ENCODE measurements around the gene MYO5A.

MYO5A gene

DNA sequence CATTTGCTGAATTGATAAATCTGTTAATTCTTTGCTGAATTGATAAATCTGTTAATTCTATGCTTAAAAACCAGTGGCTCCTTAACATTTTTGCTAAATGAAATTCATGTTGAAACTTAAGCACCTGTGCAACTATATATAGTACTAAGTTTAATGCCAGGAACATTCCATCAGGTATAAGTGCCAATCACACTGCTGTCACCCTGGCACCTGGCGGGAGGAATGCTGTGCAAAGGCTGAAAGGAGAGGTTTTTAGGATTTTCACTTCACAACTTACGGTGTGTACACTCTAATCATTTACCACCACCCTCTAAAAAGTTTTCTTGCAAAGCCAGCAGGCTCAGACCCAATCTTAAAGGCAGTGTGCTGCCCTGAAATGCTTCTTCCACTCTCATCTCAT is 199.5 kb downstream of the MYO5A start:
- Histone ChIP-seq H4K20me1 (ENCODE audit: low read depth, low read length) (no peaks in the 10 kb centered on the region), H3K4me2 (ENCODE audit: low read depth, low read length, poor library complexity, severe bottlenecking) (no peak overlapping the region), H3K9ac (ENCODE audit: low read length) (no peak overlapping the region), H3F3A (ENCODE audit: insufficient read depth) (no peaks in the 10 kb centered on the region), H3K79me2 (ENCODE audit: insufficient read depth, low read length) (no peaks in the 10 kb centered on the region), H3K9me2 (replicated peaks; ENCODE audit: insufficient read depth, low read length) (no peaks in the 10 kb centered on the region), H3K27ac (ENCODE audit: low read depth, low read length) (no peak overlapping the region), H3K4me3 (ENCODE audit: insufficient read depth, low read length, poor library complexity, severe bottlenecking) (no peak overlapping the region), H3K36me3 (ENCODE audit: low read length) (no peaks in the 10 kb centered on the region), H3K9me3 (ENCODE audit: insufficient read depth, low read length) (no peaks in the 10 kb centered on the region), H3K27me3 (ENCODE audit: low read length) (no peaks in the 10 kb centered on the region), H2AFZ (ENCODE audit: low read depth, low read length, severe bottlenecking) (no peak overlapping the region)
- TF ChIP-seq, protein P1, sequence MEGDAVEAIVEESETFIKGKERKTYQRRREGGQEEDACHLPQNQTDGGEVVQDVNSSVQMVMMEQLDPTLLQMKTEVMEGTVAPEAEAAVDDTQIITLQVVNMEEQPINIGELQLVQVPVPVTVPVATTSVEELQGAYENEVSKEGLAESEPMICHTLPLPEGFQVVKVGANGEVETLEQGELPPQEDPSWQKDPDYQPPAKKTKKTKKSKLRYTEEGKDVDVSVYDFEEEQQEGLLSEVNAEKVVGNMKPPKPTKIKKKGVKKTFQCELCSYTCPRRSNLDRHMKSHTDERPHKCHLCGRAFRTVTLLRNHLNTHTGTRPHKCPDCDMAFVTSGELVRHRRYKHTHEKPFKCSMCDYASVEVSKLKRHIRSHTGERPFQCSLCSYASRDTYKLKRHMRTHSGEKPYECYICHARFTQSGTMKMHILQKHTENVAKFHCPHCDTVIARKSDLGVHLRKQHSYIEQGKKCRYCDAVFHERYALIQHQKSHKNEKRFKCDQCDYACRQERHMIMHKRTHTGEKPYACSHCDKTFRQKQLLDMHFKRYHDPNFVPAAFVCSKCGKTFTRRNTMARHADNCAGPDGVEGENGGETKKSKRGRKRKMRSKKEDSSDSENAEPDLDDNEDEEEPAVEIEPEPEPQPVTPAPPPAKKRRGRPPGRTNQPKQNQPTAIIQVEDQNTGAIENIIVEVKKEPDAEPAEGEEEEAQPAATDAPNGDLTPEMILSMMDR (IDR thresholded peaks at IDR 0.05; ENCODE audit: insufficient read depth, low read length, poor library complexity, severe bottlenecking): no peak
- no peak for TF ChIP-seq EZH2phosphoT487 (conservative IDR thresholded peaks at IDR 0.05; ENCODE audit: low read length)

DNA sequence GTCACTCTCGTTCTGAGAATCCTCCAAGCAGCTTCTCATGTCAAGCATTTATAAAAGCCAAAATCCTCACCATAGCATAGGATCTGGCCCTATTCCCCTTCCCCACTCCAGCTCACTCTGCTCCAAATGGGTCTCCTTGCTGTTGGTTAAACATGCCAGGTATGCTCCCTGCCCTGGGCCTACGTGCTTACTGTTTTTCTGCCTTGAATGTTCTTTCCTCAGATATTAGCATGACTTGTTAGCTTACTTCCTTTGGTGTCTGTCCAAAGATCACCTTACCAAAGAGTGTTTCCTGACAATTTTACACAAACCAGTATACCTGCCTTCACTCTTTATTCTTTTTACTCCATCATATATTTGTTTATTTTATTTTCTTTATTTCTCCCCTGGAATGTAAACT is 200.0 kb downstream of the MYO5A start:
- H3K4me3 ChIP-seq (ENCODE audit: insufficient read depth, low read length, poor library complexity, severe bottlenecking): no peak overlapping the region
- no peaks in the 10 kb centered on the region for H3K36me3 ChIP-seq (ENCODE audit: low read length)
- H3K9ac ChIP-seq (ENCODE audit: low read length): no peak overlapping the region
- H3K4me2 ChIP-seq (ENCODE audit: low read depth, low read length, poor library complexity, severe bottlenecking): no peak overlapping the region
- no peaks in the 10 kb centered on the region for H3K79me2 ChIP-seq (ENCODE audit: insufficient read depth, low read length)
- H3K9me2 ChIP-seq (replicated peaks; ENCODE audit: insufficient read depth, low read length): no peaks in the 10 kb centered on the region
- no peaks in the 10 kb centered on the region for H3K27me3 ChIP-seq (ENCODE audit: low read length)
- no peak overlapping the region for H2AFZ ChIP-seq (ENCODE audit: low read depth, low read length, severe bottlenecking)
- H3K9me3 ChIP-seq (ENCODE audit: insufficient read depth, low read length): no peaks in the 10 kb centered on the region
- no peak overlapping the region for H3K27ac ChIP-seq (ENCODE audit: low read depth, low read length)
- no peaks in the 10 kb centered on the region for H3F3A ChIP-seq (ENCODE audit: insufficient read depth)
- TF ChIP-seq, protein P1 (IDR thresholded peaks at IDR 0.05; ENCODE audit: insufficient read depth, low read length, poor library complexity, severe bottlenecking): no peak
- no peak for TF ChIP-seq EZH2phosphoT487 (conservative IDR thresholded peaks at IDR 0.05; ENCODE audit: low read length)
- no peaks in the 10 kb centered on the region for H4K20me1 ChIP-seq (ENCODE audit: low read depth, low read length)

- Histone ChIP-seq H2AFZ (ENCODE audit: low read depth, low read length, severe bottlenecking) (no peak overlapping the region), H3F3A (ENCODE audit: insufficient read depth) (no peaks in the 10 kb centered on the region), H4K20me1 (ENCODE audit: low read depth, low read length) (no peaks in the 10 kb centered on the region), H3K9ac (ENCODE audit: low read length) (no peak overlapping the region), H3K27me3 (ENCODE audit: low read length) (no peaks in the 10 kb centered on the region), H3K36me3 (ENCODE audit: low read length) (no peaks in the 10 kb centered on the region), H3K9me3 (ENCODE audit: insufficient read depth, low read length) (no peaks in the 10 kb centered on the region), H3K27ac (ENCODE audit: low read depth, low read length) (no peak overlapping the region), H3K79me2 (ENCODE audit: insufficient read depth, low read length) (no peaks in the 10 kb centered on the region), H3K4me2 (ENCODE audit: low read depth, low read length, poor library complexity, severe bottlenecking) (no peak overlapping the region), H3K9me2 (replicated peaks; ENCODE audit: insufficient read depth, low read length) (no peaks in the 10 kb centered on the region), H3K4me3 (ENCODE audit: insufficient read depth, low read length, poor library complexity, severe bottlenecking) (no peak overlapping the region)
- TF ChIP-seq, protein P1 (IDR thresholded peaks at IDR 0.05; ENCODE audit: insufficient read depth, low read length, poor library complexity, severe bottlenecking): no peak
- TF ChIP-seq EZH2phosphoT487 (conservative IDR thresholded peaks at IDR 0.05; ENCODE audit: low read length): no peak
These were observed 201.9 kb downstream of the MYO5A start for GRCh38 chr15:52326756-52327155.

Measured in SU-DHL-6 (cell line).